Astrocyte of the spinal cord (primary cell): ENCODE data around the gene CCDC187.
"Not testable (repeated sequence)": the region's sequence is repeated elsewhere in the genome, so short reads cannot be mapped to it uniquely, and the experiment has no call there.

Source experiments
- DNase-seq: peaks from one replicate; pipeline ENCODE4 v3.0.0; 2011; ENCODE audit warnings: low read depth, low spot score
- H3K4me3 ChIP-seq: 2 replicates; pipeline ENCODE4 v1.5.1; 2011; ENCODE audit warnings: low read depth, mild to moderate bottlenecking, low read length, moderate library complexity
- in situ Hi-C: cut with HindIII; loops from 2 replicates; pipeline ENCODE4 v1.10.0; 2017; ENCODE audit warnings: low sequenced_read_pairs
- TF ChIP-seq, protein P1 (sequence below): IDR thresholded peaks from 2 replicates; pipeline ENCODE4 v1.5.1; 2012; ENCODE audit warnings: low read depth, mild to moderate bottlenecking, low read length, inconsistent platforms

CCDC187 gene

DNA sequence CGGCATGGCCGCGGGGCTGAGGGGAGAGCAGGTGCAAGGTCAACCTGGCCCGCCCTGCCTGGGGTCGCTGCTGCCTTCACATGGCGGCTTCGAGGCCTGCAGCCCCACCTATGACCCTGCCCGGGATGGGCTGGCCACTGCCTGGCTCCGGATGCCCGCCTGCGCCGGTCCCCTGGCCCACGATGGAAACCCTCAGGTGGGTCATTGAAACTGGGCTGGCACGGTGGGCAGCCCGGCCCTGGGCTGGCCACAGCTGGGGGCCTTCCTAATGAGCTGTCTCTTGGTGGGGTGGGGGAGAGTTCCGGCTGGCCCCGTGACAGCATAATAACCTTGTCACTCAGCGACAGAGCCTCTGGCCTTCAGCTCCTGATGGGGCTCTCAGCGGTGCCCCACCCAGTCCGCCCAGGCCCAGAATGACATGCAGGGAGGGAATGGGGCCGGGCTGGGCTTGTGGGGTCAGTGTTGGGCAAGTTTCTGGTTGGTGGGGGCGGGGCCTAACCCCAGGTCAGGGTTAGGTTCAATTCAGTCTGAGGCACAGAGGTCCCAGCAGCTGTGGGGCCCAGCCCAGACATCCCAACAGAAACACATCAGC lies at the start of gene CCDC187:
Gene CCDC187 (minus strand): TSS at position 270 of the 592 bp plus-strand sequence. CDS start 264 bp downstream, at position 6.
- in situ Hi-C loops, result no loop called here
- TF ChIP-seq, protein P1, sequence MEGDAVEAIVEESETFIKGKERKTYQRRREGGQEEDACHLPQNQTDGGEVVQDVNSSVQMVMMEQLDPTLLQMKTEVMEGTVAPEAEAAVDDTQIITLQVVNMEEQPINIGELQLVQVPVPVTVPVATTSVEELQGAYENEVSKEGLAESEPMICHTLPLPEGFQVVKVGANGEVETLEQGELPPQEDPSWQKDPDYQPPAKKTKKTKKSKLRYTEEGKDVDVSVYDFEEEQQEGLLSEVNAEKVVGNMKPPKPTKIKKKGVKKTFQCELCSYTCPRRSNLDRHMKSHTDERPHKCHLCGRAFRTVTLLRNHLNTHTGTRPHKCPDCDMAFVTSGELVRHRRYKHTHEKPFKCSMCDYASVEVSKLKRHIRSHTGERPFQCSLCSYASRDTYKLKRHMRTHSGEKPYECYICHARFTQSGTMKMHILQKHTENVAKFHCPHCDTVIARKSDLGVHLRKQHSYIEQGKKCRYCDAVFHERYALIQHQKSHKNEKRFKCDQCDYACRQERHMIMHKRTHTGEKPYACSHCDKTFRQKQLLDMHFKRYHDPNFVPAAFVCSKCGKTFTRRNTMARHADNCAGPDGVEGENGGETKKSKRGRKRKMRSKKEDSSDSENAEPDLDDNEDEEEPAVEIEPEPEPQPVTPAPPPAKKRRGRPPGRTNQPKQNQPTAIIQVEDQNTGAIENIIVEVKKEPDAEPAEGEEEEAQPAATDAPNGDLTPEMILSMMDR, result no peak
- DNase-seq, result no peak
- no peak within 1 kb of the TSS for H3K4me3 ChIP-seq

DNA sequence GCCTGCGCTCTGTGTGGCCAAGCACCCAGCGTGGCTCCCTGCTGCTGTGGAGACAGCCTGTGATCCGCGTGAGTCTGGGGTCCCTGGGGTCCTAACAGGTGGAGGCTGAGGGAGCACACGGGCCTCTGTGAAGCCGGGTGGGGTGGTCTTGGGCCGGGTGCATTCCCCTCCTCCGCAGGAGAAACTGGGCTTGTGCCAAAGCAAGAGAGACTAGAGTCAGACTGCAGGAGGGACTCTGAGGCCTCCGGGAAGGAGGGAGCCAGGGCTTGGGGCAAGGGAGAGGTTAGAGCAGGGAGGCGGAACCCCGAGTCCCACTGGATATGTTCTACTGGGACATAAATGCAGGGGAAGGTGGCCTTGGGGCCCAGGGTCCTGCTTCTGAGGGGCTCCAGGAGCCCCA lies 49.2 kb upstream of the CCDC187 start:
- in situ Hi-C loops, result no loop called here
- DNase-seq, result no peak
- H3K4me3 ChIP-seq, result no peak overlapping the region
- TF ChIP-seq, protein P1, result no peak

DNA sequence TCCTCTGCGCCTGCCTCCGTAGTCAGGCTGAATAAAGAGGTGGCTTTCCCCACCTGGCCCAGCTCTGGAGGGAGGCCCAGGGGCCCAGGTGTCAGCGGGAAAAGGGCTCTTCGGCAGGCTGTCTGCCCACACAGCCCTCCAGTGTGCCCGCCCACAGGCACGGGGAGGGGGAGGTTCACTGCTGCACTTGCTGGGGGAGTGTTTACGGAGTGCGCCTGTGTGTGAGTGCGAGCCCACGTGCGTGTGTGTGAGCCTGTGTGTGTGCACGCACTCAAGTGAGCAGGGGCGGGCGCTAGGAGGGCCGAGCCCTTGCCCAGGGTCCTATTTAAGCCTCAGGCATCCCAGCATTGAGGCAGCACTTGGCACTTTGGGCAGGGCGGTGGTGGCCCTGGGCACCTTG lies 48.8 kb upstream of the CCDC187 start:
- TF ChIP-seq, protein P1, result no peak
- in situ Hi-C loops, result no loop called here
- no peak overlapping the region for H3K4me3 ChIP-seq
- DNase-seq, result no peak

DNA sequence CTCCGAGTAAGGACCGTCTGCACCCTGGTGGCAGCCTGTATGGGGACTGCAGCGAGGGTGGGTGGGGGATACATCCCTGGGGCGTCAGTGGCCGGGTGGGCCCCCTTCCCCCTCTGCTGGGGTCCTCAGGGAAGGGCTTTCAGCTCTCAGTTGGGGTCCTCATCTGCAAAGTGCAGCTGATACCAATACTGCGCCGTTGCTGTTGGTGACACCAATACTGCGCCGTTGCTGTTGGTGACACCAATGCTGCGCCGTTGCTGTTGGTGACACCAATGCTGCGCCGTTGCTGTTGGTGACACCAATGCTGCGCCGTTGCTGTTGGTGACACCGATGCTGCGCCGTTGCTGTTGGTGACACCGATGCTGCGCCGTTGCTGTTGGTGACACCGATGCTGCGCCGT lies 48.0 kb upstream of the CCDC187 start:
- in situ Hi-C loops, H3K4me3 ChIP-seq, DNase-seq: not testable (repeated sequence)

DNA sequence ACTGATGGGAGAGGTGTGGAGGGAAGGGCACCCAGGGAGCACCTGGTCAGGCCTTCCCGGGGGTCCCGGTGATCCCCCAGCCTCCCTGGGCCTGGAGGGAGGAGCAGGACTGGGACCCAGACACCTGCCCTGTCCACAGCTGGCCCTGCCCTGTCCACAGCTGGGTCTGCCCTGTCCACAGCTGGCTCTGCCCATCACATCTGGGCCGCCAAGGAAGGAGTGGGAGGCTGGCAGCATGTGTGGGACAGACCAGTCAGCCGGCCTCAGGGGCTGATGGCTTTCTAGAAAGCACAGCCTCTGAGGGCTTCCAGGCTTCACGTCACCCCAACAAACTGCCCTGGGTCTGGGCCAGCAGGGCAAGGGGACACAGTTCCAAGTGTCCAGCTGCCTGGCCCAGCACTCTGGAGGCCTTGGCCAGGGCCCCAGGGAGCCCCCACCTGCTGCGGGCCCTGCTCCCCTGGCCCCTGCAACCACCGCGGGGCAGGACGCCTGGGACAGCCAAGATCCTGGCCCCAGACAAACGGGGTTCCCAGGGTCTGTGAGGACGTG lies 47.4 kb upstream of the CCDC187 start:
- in situ Hi-C loops, result no loop called here
- TF ChIP-seq, protein P1, result no peak
- H3K4me3 ChIP-seq, result no peak overlapping the region
- DNase-seq, result no peak

DNA sequence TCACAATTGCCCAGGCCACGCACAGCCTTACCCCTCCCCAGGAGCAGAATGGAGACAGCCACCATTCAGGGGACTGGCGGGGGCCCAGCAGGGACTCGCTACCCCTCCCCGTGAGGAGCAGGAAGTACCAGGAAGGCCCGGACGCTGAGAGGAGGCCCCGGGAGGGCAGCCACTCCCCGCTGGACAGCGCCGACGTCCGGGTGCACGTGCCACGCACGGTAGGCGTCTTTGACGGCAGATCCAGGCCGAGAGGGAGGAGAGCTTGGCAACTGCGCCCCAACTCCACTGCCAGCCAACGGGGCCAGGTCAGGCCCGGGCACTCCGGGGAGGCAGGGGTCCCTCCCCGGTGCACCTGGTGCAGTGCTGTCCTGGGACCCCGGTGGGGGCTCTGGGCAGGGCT lies 45.7 kb upstream of the CCDC187 start:
- TF ChIP-seq, protein P1, result no peak

DNA sequence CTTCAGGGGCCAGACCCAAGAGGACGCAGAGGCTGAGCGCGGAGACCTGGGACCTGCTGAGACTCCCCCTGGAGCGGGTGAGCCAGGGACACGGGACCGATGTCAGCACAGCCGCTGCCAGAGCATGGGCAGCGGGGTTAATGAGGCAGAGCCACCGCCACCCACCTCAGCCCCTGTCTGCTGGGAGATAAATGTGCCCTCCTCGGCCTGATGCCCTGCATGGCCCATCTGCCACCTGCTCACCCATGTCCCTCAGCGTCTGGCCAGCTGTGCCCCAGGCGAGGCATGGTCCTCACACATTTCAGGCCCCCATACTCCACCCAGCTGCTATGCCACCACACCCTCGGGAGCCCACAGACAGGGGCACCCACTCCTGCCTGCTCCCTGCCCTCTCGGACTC lies 44.8 kb upstream of the CCDC187 start:
- no peak overlapping the region for H3K4me3 ChIP-seq
- no peak for DNase-seq
- in situ Hi-C loops, result no loop called here
- TF ChIP-seq, protein P1, result no peak

More for the DNA sequence above, 45.7 kb upstream of the CCDC187 start:
- no peak overlapping the region for H3K4me3 ChIP-seq
- in situ Hi-C loops, result no loop called here
- DNase-seq, result no peak
